Upper lobe of left lung (tissue), 4 donors: Measurements from ENCODE around the gene TCERG1L.

Experiments
- CTCF ChIP-seq, 6 experiments: fragments of 450-650 bp in 4 of 6; fragments of 200-600 bp in 2 of 6; sonication (generic) in 2 of 6; IDR thresholded peaks; one replicate each; pipeline ENCODE4 v1.5.1; 2016 to 2019; ENCODE audit warnings: antibody characterized with exemption in 6 of 6
- POLR2AphosphoS5 ChIP-seq, 2 donors: sonication (generic); formaldehyde crosslinking; IDR thresholded peaks; one replicate each; pipeline ENCODE4 v1.5.1; 2017; ENCODE audit warnings: antibody characterized with exemption in 2 of 2

GRCh38 chr10:131168238-131168875 is 143.2 kb downstream of the TCERG1L start:
- TF ChIP-seq POLR2AphosphoS5 (IDR thresholded peaks at IDR 0.05) (no peak), CTCF (IDR thresholded peaks at IDR 0.05) (no peak)
